NCI-H187 (cell line): ENCODE results near the gene TEP1.
"Not testable (repeated sequence)": the region's sequence is repeated elsewhere in the genome, so short reads cannot be mapped to it uniquely, and the experiment has no call there.

Source experiments
- DNase-seq, 2 experiments: peaks; one replicate each; lab custom pipeline; 2025; lab: John Stamatoyannopoulos, UW

Gene TEP1

DNA sequence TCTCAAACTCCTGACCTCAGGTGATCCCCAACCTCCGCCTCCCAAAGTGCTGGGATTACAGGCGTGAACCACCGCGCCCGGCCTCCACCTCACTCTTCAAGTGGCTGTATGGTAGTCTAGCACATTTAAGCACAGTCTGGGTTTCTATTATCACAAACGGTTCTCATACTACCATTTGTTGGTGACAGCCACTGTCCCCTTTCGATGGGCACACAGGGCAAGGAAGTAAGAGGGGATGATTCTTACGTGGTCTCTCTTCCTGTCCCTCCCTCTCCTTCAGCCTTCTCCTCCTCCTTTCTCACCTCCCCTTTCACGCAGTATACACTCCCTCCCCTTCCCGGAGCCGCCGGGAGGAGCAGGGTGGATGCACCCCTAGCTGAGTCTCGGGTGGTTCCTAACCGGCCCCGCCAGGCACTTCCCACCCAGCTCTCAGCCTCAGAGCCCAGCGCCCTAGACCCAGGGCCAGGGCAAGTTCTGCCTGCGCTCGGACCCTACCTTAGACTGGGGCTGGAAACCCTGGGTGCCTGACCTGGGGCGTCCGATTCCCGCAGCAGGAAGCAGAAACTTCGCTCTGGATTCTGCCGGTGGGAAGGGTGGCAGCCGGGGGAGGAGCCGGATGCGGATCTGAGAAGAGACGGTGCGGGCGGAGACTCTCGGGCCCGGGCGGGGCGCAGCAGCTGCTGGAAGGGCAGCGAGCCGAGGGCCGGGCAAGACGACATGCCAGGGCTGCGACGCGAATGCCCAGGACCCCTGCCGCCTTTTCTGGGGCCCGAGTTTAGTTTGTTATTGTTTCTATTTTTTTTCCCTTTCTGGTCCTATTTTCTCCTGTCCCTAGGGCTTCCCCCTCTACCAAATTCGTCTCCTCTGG, at the start of gene TEP1:
TSS of gene TEP1 (minus strand) at position 626 of the 868 bp plus-strand sequence. CDS start 5,062 bp downstream, outside the sequence.
- peak; percentile 69 to 83 for DNase-seq

DNA sequence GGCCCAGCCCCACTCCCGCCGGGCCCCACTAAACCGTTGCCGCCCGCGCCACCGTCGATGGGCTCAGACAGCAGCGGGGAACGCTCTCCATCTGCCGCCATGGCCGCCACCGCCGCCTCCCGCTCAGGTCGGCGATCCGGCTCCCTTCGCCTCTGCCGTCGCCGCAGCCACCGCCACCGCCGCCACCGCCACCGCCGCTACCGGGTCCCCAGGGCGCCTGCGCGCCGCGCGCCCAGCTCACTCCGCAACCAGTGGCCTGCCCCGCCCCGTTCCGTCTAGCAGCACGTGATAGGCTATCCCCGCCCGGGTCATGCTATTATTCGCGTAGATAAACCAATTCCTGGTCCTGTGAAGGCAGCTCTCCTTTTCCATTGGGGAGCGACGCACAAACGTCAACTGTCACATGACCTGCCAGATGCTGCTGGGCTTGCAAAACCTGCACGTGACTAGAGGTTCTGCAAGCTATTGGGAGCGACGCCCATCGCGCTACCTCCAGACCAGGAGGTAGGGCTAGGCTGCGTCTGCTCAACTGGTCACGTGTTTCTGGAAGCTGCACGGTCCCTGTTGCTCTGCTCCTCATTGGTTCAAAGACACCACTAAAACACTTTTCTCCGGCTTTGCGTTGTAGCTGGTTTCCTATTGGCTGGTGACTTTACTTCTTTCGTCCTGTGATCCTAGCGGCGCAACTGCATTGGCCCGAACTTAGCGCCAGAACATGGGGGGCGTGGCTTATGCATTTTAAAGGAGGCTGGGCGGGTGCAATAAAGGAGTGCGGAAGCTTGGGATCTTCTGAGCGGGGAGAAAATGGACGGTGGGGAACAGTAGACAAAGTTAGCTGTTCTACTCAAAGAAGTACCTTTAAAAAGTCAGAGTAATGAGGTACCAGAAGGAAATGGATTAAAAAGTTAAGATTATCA, 48.2 kb upstream of the TEP1 start, which contains the start of gene PIP4P1:
TSS of gene PIP4P1 (minus strand) at position 210 of the 917 bp plus-strand sequence. CDS start at position 101, 109 bp downstream.
- peak; percentile 98 to 100 for DNase-seq

DNA sequence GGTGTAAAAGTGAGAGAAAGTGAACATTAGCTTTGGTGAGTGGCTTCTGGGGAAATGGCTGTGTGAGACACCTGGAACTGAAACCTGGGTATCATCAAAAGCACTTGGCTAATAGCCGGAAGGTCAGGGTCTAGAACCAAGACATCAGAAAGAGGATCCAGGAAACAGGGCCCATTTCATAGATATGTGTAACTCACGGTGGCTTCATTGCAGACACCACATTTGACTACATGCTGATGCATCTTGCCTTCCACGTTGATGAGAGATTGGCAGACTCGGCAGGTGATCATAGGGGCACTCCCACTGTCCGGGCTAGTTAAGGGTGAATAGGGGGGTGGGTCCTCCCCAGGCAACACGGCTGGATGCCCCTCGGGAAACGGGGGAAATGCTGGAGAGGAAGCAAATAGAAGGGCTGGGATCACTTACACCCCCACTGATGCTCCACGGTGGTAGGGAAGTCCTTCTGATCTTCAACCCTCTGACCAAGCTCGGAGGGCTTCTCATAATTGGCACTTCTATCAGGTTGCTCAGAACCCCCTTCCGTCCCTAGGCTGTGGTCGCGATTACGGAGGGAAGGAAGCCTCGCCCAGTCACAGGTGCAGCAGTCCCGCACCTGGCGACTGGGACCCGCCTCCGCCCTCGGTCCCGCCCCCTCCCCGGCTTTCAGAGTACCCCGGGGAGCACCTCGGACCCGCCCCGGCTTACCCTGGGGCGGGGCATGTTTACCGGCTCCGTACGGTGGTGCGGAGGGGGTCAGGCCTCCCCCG, 47.3 kb upstream of the TEP1 start:
- peak in 1 of 2 experiments; percentile 61 for DNase-seq

DNA sequence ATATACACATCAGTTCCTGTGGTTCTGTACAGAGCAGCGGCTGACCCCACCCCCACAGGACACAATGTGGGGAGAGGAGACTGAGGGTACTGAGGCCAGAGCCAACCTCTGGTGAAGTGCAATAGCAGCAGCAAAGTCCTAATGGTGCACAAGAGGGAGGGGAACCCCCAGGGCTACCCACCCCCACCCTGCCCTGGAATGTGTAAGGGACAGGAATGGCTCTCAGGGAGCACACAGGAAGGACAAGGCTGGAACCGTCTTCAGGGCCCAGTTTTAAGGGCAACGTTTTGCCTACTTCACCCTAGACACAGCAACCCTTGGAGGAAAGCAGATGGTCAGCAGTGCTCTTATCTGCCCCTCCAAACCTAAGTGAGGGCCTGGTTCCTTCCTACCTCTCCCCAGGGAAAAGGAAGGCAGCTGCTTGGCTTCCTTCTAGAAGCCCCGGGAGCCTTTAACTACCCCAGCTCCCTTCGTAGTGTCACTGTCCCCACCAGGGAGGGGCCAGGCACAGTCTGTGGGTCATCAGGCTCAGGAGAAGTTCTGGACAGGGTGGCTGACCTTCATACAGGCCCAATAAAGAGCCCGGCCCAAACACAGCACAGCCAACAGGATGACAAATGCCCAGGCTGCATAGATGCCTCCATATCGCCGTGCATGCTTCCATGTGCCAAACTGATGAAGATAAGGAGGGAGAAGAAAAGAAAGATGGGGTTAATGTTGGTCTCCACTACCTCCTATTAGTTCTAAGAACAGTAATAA, 44.9 kb upstream of the TEP1 start:
- no peak for DNase-seq

DNA sequence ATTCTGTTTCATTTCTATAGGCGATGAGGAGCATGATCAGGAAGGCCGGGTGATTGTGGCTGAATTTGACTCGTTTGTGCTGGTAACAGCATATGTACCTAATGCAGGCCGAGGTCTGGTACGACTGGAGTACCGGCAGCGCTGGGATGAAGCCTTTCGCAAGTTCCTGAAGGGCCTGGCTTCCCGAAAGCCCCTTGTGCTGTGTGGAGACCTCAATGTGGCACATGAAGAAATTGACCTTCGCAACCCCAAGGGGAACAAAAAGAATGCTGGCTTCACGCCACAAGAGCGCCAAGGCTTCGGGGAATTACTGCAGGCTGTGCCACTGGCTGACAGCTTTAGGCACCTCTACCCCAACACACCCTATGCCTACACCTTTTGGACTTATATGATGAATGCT, 43.7 kb upstream of the TEP1 start:
- no peak for DNase-seq

DNA sequence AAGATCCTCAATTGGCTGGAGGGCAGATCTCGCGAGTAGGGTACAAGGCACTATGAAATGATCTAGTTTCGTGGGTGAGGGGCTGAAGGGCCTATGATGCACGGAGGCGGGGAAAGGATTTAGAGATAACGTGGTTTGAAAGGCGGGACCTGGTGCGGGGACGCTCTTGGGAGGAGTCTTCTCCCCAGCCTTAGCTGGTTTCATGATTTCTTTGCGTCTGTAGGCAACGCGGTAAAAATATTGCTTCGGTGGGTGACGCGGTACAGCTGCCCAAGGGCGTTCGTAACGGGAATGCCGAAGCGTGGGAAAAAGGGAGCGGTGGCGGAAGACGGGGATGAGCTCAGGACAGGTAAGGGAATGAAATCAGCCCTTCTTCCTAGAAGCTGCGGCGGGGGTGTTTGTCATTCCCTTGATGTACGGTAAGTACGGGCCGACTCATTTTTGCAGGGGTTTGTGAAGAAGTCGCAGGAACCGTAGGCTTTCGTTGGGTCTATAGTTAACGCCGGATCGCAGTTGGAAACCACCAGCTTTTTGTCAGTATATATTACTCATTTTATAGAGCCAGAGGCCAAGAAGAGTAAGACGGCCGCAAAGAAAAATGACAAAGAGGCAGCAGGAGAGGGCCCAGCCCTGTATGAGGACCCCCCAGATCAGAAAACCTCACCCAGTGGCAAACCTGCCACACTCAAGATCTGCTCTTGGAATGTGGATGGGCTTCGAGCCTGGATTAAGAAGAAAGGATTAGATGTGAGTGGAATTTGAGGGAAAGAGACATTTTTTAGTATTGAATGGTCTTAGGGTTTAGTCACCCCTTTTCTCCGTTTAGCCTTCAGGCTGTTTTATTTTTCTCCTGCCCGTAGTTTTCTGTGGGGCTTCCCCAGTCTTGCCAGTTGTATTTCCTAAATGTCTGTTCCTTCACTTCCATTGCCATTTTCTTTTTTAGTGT, 42.3 kb upstream of the TEP1 start:
- DNase-seq = peak; percentile 58 to 97

DNA sequence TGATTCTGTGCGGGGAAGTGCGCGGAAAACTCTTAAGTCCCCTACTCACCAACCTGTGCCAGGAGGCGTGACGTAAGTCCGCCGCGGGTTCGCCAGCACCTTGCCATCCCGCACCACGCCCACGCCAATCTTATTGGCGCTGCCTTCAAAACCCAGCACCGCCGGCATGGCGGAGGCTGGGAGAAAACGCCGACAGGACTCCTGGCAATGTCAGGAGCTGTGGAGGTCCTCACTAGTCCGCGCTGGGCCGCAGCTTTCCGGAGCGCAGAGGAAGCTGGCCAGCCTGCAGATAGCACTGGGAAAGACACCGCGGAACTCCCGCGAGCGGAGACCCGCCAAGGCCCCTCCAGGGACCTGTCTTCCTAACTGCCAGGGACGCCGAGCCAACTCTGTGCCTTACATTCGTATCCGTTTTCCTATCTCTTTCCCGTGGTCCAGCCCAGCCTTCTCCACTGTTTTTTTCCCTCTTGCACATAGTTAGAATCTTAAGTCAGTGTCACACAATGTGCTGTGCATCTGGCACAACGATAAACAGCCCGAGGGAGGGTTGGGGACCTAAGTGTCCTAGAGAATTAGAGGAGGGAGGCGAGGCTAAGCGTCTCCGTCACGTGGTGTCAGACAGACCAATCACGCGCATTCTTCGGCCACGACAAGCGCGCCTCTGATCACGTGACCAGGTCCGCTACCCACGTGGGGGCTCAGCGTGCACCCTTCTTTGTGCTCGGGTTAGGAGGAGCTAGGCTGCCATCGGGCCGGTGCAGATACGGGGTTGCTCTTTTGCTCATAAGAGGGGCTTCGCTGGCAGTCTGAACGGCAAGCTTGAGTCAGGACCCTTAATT, 41.4 kb upstream of the TEP1 start, which contains the start of the genes APEX1 and OSGEP:
TSS of gene APEX1 (plus strand) at position 711 of the 839 bp plus-strand sequence. CDS start 420 bp downstream, outside the sequence.
TSS of gene OSGEP (minus strand) at position 297 of the 839 bp plus-strand sequence. CDS start at position 168, 129 bp downstream.
- DNase-seq = peak; percentile 98

DNA sequence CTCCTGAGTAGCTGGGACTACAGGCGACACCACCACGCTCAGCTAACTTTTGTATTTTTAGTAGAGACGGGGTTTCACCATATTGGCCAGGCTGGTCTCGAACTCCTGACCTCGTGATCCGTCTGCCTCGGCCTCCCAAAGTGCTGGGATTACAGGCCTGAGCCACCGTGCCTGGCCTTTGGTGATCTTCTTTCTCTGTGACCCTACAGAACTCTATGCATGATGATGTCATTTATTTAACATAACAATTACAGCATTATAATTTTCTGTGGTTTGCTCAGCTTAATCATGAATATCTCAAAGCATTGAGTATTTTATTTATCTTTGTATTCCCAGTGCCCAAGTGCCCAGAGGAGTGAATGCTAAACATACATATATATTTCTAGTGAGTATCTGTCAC, 39.5 kb upstream of the TEP1 start:
- not testable (repeated sequence) for DNase-seq

DNA sequence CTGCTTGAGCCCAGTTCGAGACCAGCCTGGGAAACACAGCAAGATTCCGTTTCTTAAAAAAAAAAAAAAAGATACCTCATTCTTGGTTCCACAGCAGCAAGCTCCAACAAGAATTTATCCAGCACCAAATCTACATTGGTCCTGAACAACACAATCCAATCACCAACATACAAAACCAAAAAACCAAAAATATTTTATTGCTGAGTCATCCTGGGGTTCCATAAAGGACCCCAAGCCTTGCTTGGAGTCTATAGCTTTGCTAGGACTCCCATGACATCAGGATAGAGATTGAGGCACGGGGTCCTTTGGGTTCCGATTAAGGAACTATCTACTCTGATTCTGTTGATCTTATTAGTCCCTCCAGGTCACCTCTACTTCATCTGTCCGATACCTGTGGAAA, 33.6 kb upstream of the TEP1 start:
- DNase-seq = no peak

DNA sequence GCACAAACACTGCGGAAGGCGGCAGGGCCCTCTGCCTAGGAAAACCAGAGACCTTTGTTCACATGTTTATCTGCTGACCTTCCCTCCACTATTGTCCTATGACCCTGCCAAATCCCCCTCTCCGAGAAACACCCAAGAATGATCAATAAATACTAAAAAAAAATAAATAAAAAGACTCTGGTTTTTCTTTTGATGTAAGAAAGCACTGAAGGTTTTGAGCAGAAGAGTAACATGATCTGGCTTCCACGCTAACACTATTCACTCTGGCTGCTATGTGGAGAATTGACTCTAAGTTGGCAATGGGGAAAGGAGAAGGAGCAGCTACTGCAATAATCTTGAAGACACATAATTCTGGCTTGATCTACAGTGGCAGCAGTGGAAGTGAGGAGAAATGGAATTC, 30.3 kb upstream of the TEP1 start:
- not testable (repeated sequence) for DNase-seq

DNA sequence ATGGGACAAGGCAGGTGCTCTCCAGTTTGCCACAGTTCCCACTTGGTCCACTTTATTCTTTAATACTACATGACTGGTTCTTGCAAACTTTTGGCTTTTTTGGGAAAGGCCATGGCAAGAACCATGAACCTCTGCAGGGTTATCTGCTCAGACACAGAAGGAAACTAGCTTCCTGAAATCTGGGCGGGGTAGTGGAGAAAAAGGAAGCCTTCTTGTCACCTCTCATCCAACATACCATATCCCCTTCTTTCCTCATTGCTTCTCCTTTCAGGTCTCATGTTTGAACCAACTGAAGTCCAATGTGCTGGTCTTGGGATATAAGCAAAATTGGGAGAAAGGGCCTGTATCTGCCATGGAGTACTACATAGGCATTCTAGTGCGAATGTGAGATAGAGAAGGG, 28.2 kb upstream of the TEP1 start:
- no peak for DNase-seq

DNA sequence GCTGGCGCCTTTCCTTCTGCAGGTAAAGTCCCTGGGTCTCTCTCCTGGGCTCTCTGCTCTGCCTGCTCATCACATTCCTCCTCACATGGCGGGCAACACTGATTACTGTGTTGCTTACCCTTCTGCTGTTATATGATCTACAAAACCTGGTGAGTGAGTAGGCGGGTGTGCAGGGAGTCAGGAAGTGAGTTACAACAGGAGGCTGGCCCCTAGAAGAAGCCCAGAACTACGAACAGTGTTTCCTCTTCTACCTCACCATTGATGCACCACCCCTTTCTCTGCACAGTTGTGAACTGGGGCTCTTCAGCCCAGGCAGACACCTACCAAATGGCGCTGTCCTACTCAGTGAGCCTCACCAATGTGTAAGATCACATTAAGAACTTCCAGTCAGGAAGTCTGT, 27.6 kb upstream of the TEP1 start:
- DNase-seq = no peak

DNA sequence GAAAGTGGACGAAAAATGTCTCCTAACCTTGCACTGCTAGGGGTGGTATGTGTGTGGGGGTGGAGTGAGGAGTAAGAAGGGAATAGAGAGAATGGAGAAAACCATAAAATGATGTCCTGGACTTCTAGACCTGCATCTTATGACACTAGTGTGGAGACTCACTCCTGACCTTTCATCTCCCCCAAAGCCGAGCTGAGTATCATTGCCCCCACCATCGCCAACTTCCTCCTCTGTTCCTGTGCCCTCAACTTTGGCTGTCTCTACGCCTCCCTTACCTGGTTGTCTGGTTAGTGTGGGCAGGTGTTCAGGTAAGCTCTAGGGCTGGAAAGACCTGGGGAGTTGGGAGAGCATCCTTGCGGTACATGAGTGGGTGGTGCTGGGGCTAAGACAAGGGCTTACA, 27.2 kb upstream of the TEP1 start:
- DNase-seq = no peak

DNA sequence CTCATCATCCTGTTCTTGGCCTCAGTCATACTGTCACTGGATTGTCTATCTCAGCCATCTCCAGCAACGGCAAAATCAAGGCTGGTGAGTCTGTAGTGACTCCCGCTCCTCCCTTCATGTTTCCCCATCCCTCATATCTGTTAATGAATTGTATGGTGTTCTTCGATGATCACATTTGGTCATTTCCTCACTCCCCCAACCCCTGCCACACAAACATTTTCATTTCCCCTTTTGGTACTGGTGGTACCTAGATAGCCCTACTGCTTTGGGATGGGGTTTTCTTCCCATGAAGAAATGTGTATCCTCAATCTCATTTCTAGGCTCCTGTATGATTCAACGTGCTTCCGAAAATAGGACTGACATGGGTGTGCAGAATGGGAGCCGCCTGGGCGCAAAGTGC, 25.4 kb upstream of the TEP1 start:
- DNase-seq = no peak

DNA sequence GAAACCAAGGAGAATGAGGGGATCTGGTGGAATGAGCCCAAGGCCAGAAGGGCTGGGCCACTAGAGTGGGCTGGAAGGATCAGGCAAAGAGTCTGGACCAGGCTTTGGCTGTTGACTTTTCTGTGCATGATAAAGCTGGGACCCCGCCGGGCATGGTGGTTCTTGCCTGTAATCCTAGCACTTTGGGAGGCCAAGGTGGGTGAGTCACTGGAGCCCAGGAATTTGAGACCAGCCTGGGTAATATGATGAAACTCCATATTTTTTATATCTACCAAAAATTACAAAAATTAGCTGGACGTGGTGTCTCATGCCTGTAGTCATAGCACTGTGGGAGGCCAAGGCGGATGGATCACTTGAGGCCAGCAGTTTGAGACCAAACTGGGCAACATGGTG, 23.1 kb upstream of the TEP1 start:
- no peak for DNase-seq

DNA sequence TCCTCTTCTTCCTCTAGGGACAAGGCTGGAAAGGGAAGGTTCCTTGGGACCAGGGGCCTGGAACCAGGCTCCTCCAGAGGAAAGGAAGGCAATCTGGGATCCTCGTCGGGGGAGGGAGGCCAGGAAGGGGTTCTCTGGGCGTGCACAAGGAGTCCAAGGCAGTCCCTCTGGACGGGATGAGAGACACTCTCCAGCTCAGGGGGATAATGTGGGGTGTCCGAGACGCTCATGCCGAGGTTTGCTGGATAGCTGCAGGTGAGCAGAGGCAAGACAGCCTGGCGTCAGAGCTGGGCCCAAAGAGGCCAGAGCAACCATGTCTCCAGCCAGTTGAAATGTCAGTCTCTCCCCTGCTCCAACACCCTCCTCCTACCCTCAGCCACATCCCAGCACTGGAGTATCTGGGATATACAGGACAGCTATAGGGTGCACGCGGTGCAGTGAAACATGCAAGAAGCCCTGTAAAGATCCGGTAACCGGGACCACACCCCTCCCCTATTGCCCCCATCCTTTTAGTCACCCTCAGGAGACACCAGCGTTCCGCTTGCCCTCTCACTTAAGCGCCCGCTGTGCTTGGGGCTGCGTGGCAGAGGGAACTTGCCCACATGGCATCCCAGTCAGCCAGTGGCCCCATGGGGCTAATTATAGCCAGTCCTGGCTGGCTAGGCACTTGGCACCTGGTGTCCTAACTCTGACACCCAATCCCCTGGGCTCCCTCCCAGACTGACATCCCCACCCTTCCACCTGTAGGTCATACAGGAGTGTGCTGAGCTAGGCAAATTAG, 22.5 kb upstream of the TEP1 start, which contains the start of gene KLHL33:
TSS of gene KLHL33 (minus strand) at position 585 of the 781 bp plus-strand sequence. CDS start at position 230, 355 bp downstream.
- DNase-seq = peak in 1 of 2 experiments; percentile 24

DNA sequence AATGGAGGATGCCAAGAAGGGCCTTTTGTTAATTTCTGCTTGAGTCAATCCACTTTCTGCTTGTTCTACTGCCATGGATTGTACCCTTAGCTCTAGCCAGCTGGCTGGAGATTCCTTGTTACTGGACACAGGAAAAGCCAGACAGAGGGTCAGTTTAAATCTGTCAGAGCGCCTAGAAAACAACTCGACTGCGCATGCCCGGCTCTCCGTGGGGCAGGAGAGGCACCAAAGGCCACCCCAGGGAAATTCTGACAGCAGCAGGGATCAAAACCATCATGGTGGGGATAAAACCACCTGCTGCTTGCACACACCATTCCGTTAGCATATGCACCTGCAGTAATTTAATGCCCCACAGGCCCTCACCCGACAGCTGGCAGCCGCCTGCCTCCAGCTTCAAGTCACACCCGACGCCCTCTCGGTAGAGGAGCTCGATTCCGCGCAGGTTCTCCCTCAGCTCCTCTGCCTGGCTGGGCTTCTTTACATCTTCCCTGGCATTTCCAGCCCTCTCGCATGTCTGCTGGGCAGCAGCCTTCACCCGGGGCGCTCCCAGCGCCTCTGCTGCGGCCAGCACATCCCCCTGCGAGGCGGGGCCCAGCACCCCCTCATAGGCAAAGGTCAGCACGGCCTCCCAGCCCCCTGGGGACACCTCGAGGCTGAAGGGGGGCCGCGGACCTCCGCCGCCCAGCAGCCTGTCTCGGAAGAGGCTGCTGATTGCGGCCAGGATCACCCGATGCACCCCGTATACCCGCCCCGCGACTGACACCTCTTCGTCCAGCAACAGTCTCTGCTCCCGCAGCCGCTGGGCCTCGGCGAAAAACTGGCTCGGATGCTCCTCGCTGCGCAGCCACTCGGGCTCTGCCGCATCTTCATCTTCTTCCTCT, 21.6 kb upstream of the TEP1 start:
- DNase-seq = peak; percentile 16 to 62
